ENCODE data around the gene UGT1A8.

The UGT1A8 gene

GRCh38 chr2:233810385-233810784 lies 193.0 kb downstream of the UGT1A8 start:
- Histone ChIP-seq H3K79me2 (ENCODE audit: insufficient read depth, low read length) (no peaks in the 10 kb centered on the region), H3K36me3 (ENCODE audit: insufficient read depth, low read length) (no peaks in the 10 kb centered on the region), H3K9me3 (ENCODE audit: insufficient read depth, low read depth, low read length) (no peaks in the 10 kb centered on the region), H3F3A (ENCODE audit: low read depth) (no peaks in the 10 kb centered on the region), H3K4me2 (ENCODE audit: low read depth, low read length, poor library complexity, severe bottlenecking) (no peak overlapping the region), H3K4me3 (ENCODE audit: low read length, poor library complexity, severe bottlenecking) (no peak overlapping the region), H2AFZ (ENCODE audit: low read length) (no peak overlapping the region), H4K20me1 (ENCODE audit: insufficient read depth, low read length, poor library complexity, severe bottlenecking) (no peaks in the 10 kb centered on the region), H3K27me3 (ENCODE audit: insufficient read depth, low read length, poor library complexity, severe bottlenecking) (no peaks in the 10 kb centered on the region), H3K4me1 (ENCODE audit: insufficient read depth, low read length, poor library complexity, severe bottlenecking) (no peaks in the 10 kb centered on the region), H3K9me2 (replicated peaks; ENCODE audit: low read depth, low read length) (no peaks in the 10 kb centered on the region), H3K9ac (ENCODE audit: low read depth, low read length, poor library complexity, severe bottlenecking) (no peak overlapping the region)
- TF ChIP-seq, protein P1, sequence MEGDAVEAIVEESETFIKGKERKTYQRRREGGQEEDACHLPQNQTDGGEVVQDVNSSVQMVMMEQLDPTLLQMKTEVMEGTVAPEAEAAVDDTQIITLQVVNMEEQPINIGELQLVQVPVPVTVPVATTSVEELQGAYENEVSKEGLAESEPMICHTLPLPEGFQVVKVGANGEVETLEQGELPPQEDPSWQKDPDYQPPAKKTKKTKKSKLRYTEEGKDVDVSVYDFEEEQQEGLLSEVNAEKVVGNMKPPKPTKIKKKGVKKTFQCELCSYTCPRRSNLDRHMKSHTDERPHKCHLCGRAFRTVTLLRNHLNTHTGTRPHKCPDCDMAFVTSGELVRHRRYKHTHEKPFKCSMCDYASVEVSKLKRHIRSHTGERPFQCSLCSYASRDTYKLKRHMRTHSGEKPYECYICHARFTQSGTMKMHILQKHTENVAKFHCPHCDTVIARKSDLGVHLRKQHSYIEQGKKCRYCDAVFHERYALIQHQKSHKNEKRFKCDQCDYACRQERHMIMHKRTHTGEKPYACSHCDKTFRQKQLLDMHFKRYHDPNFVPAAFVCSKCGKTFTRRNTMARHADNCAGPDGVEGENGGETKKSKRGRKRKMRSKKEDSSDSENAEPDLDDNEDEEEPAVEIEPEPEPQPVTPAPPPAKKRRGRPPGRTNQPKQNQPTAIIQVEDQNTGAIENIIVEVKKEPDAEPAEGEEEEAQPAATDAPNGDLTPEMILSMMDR (conservative IDR thresholded peaks at IDR 0.05; ENCODE audit: low read length) = no peak
- no peak for TF ChIP-seq EZH2phosphoT487 (IDR thresholded peaks at IDR 0.05; ENCODE audit: borderline replicate concordance)

GRCh38 chr2:233811087-233811486 lies 193.7 kb downstream of the UGT1A8 start:
- H3K79me2 ChIP-seq (ENCODE audit: insufficient read depth, low read length) = no peaks in the 10 kb centered on the region
- TF ChIP-seq EZH2phosphoT487 (IDR thresholded peaks at IDR 0.05; ENCODE audit: borderline replicate concordance) = no peak
- TF ChIP-seq, protein P1 (conservative IDR thresholded peaks at IDR 0.05; ENCODE audit: low read length) = no peak
- H3K9me2 ChIP-seq (replicated peaks; ENCODE audit: low read depth, low read length) = no peaks in the 10 kb centered on the region
- no peaks in the 10 kb centered on the region for H4K20me1 ChIP-seq (ENCODE audit: insufficient read depth, low read length, poor library complexity, severe bottlenecking)
- no peak overlapping the region for H3K4me2 ChIP-seq (ENCODE audit: low read depth, low read length, poor library complexity, severe bottlenecking)
- no peak overlapping the region for H2AFZ ChIP-seq (ENCODE audit: low read length)
- no peaks in the 10 kb centered on the region for H3K36me3 ChIP-seq (ENCODE audit: insufficient read depth, low read length)
- H3F3A ChIP-seq (ENCODE audit: low read depth) = no peaks in the 10 kb centered on the region
- no peaks in the 10 kb centered on the region for H3K4me1 ChIP-seq (ENCODE audit: insufficient read depth, low read length, poor library complexity, severe bottlenecking)
- no peaks in the 10 kb centered on the region for H3K9me3 ChIP-seq (ENCODE audit: insufficient read depth, low read depth, low read length)
- H3K4me3 ChIP-seq (ENCODE audit: low read length, poor library complexity, severe bottlenecking) = no peak overlapping the region
- H3K27me3 ChIP-seq (ENCODE audit: insufficient read depth, low read length, poor library complexity, severe bottlenecking) = no peaks in the 10 kb centered on the region
- no peak overlapping the region for H3K9ac ChIP-seq (ENCODE audit: low read depth, low read length, poor library complexity, severe bottlenecking)

GRCh38 chr2:233811732-233812131 lies 194.3 kb downstream of the UGT1A8 start:
- Histone ChIP-seq H2AFZ (ENCODE audit: low read length) (no peak overlapping the region), H3K9ac (ENCODE audit: low read depth, low read length, poor library complexity, severe bottlenecking) (no peak overlapping the region), H3K9me2 (replicated peaks; ENCODE audit: low read depth, low read length) (no peaks in the 10 kb centered on the region), H4K20me1 (ENCODE audit: insufficient read depth, low read length, poor library complexity, severe bottlenecking) (no peaks in the 10 kb centered on the region), H3K4me3 (ENCODE audit: low read length, poor library complexity, severe bottlenecking) (no peak overlapping the region), H3K9me3 (ENCODE audit: insufficient read depth, low read depth, low read length) (no peaks in the 10 kb centered on the region), H3K79me2 (ENCODE audit: insufficient read depth, low read length) (no peaks in the 10 kb centered on the region), H3K4me1 (ENCODE audit: insufficient read depth, low read length, poor library complexity, severe bottlenecking) (no peaks in the 10 kb centered on the region), H3K36me3 (ENCODE audit: insufficient read depth, low read length) (no peaks in the 10 kb centered on the region), H3K27me3 (ENCODE audit: insufficient read depth, low read length, poor library complexity, severe bottlenecking) (no peaks in the 10 kb centered on the region), H3F3A (ENCODE audit: low read depth) (no peaks in the 10 kb centered on the region), H3K4me2 (ENCODE audit: low read depth, low read length, poor library complexity, severe bottlenecking) (no peak overlapping the region)
- TF ChIP-seq, protein P1 (conservative IDR thresholded peaks at IDR 0.05; ENCODE audit: low read length) = no peak
- TF ChIP-seq EZH2phosphoT487 (IDR thresholded peaks at IDR 0.05; ENCODE audit: borderline replicate concordance) = no peak
